Limb (tissue), 2 donors: Measurements from ENCODE around the gene TMEM53.

Source experiments
- DNase-seq, 2 donors: peaks; one replicate each; pipeline ENCODE4 v3.0.0-alpha.2; 2016; ENCODE audit errors: extremely low spot score in 2 of 2

The TMEM53 gene

DNA sequence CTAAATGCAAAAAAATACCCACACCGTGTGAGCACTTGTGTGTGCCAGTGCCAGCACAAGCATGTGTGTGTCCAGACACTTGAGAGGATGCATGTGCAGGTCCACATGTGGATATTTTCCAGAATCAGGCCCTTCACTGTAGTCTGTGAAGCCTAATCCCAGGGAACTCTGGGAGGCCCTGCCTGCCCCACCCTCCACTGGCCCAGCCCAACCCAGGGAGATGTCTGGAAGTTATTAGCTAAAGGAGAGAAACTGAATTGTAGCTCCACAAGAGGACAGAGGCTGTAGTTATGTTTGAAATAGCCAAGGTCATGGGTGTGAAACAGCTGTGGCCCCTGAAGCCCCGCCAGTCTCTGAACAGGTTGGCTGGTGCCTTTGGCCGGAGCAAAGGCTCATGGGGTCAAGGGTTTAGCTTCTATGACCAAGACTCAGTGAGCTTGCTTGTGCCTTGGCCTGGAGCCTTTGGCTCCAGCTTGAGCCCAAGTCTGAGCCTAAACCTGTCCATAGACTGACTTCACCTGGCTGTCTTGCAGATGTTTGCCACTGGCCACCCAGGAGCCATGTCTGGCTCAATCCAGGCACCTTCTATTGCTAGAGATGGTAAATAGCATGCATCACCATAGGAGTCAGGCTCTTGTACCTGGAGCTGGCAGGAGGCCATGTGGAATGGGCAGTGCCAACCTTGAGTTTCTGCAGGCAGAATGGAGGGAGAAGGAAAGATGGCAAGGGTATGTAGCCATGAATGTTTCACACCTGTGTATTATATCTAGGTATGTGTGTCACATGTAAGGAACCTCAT is 69.9 kb downstream of the TMEM53 start:
- no peak for DNase-seq

DNA sequence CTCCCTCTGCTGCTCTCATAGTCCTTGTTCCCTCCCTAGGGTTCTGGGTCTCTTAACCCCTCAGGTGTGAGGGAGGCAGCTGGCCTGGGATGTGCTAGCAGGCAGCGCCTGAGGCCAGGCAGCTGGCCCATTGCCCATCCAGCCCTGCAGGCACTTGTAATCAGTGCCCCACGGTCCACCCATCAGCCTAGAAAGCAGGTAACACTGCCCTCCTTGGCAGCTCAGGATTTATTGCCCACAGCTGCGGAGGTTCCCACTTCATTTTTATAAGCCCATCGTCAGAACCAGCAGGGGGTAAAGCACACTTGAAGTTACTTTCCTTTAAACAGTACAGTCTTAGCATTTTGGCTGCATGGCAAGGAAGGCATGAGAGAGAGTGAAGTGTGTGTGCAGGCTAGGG is 70.6 kb downstream of the TMEM53 start:
- DNase-seq = no peak
